Measurements from ENCODE around the gene PES1.

- TF ChIP-seq CTCF (IDR thresholded peaks at IDR 0.05) (no peak), POLR2A (IDR thresholded peaks at IDR 0.05) (no peak)
Observed at GRCh38 chr22:30552719-30553118, 39.0 kb downstream of the PES1 start.

Measured in heart left ventricle (tissue), 13 donors.